22Rv1 (cell line): ENCODE measurements around the gene PDZRN4.

Source experiments
- CTCF ChIP-seq: fragments of 450-650 bp; IDR thresholded peaks from 2 replicates; pipeline ENCODE4 v1.5.1; 2017; ENCODE audit warnings: mild to moderate bottlenecking
- ZFX ChIP-seq: fragments of 450-650 bp; IDR thresholded peaks from 2 replicates; pipeline ENCODE4 v1.6.1; 2017; ENCODE audit warnings: antibody characterized with exemption, borderline replicate concordance

DNA sequence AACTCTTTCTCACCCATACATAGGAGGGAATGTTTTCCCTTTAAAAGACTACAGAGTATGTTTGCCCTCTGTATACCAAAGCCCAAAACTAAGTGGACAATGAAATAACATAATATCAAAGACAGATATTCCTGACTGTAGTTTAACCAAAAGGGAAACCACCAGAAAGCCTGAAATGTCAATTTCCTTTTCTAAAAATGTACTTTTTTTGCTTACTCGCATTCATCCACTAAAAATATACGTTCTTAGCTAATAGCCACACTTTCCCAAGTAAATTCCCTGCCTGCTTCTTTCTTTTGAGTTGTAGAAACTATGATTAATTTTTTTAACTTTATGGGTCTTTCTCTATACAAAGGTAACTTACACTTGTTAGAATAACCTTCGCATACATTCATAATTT is 280.2 kb downstream of the PDZRN4 start:
- TF ChIP-seq CTCF (no peak), ZFX (no peak)
